ENCODE results near the gene GET3. TPM values are rescaled to one million over a fixed set of nuclear protein-coding genes. Genes with fewer than 3 reads are reported as not detected.

The GET3 gene
- total RNA-seq, 1 experiment from 2014 or later, result 110 TPM

DNA sequence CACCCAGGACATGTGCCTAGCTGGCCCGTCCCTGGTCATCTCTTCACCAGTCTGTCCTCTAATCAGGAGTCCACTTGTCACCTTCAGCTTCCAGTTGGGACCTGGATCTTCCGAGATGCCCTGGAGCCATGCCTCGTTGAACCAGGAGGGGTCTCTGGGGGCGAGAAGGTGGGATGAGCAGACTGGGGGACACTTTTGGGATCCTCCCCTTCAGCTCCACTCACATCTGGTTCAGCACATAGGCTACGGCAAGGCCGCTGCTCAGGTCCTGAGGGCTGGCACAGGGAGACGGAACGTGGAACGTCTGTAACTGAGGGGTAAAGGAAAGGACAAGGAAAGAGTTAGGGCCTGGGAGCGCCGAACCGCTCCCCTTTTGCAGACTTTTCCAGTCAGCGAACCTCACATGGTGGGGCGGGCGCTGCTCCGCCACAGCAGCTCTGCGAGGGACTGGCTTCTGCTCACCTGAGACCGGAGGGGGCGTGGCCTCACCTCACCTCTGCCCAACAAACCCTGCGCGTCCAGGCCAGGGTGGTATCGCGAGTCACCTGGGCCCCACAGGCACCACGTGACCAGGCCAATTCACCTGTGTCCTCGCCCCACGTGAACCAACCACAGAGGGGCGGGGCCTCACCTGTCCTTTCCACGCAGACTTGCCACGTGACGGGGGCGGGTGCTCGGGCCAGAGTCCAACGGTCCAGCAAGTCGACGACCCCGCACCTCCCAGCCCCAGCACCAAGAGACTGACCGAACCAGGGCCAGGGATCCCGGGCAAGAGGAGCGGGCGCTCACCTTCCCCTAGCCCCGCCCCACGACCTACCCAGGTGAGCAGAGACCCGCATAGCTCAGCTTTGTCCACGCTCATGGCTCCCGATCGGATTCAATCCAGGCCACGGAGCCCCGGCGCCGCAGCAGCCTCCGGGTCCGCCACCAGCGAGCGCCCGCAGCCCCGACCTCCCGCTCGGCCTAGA lies 37.6 kb downstream of the GET3 start, which contains the start of gene HOOK2:
Gene HOOK2, minus strand, starts transcription at position 965 of the 968 bp plus-strand sequence. Its CDS starts 103 bp downstream, at position 862.
- POLR2A ChIA-PET, result interaction anchor here (0.6 to 3.2 kb wide), 7 partner anchors 11 to 182 kb away, joined by 3 to 15 read pairs (median 6); partner anchors contain the start of gene JUNB
- H3K36me3 Mint-ChIP-seq, result peaks cover 14% of the 10 kb centered on the region
- H3K4me3 Mint-ChIP-seq, result peak within 1 kb of the TSS; percentile 88
- CTCF ChIA-PET, result interaction anchor here (0.6 to 7.7 kb wide), 19 partner anchors 9 to 146 kb away, joined by 3 to 136 read pairs (median 3); partner anchors contain the start of genes FBXW9, GET3, JUNB and RNASEH2A
- no peaks in the 10 kb centered on the region for H3K9me3 Mint-ChIP-seq
- DNase-seq (ENCODE audit: low spot score) (peak; percentile 94), ATAC-seq (peak; percentile 74)
- peak within 1 kb of the TSS; percentile 97 for H3K27ac Mint-ChIP-seq
- peaks cover 27% of the 10 kb centered on the region for H3K4me1 Mint-ChIP-seq
- no peaks in the 10 kb centered on the region; the same call in 1 of the 2 replicates for H3K27me3 Mint-ChIP-seq (ENCODE audit: low read depth)
- TF ChIP-seq EMX1 (CRISPR knock-in tag; IDR thresholded peaks at IDR 0.05) (no peak), RELA (CRISPR knock-in tag; IDR thresholded peaks at IDR 0.05; ENCODE audit: borderline replicate concordance) (no peak), ETV6 (CRISPR knock-in tag; IDR thresholded peaks at IDR 0.05) (peak; percentile 71; the same call in 1 of the 2 replicates), FOXK1 (CRISPR knock-in tag; IDR thresholded peaks at IDR 0.05) (peak; percentile 88), GRHL2 (CRISPR knock-in tag; IDR thresholded peaks at IDR 0.05; ENCODE audit: insufficient replicate concordance, severe bottlenecking) (no peak), TP53 (CRISPR knock-in tag; IDR thresholded peaks at IDR 0.05) (no peak), KAT7 (CRISPR knock-in tag; IDR thresholded peaks at IDR 0.05; ENCODE audit: borderline replicate concordance) (no peak), CBFB (CRISPR knock-in tag; IDR thresholded peaks at IDR 0.05; ENCODE audit: low read depth) (no peak), TEAD1 (CRISPR knock-in tag; IDR thresholded peaks at IDR 0.05) (peak; percentile 62; the same call in 1 of the 2 replicates), ATF1 (CRISPR knock-in tag; IDR thresholded peaks at IDR 0.05) (no peak), JUN (CRISPR knock-in tag; IDR thresholded peaks at IDR 0.05) (no peak), ZNF423 (CRISPR knock-in tag; IDR thresholded peaks at IDR 0.05) (no peak)
- TF ChIP-seq, protein P1, sequence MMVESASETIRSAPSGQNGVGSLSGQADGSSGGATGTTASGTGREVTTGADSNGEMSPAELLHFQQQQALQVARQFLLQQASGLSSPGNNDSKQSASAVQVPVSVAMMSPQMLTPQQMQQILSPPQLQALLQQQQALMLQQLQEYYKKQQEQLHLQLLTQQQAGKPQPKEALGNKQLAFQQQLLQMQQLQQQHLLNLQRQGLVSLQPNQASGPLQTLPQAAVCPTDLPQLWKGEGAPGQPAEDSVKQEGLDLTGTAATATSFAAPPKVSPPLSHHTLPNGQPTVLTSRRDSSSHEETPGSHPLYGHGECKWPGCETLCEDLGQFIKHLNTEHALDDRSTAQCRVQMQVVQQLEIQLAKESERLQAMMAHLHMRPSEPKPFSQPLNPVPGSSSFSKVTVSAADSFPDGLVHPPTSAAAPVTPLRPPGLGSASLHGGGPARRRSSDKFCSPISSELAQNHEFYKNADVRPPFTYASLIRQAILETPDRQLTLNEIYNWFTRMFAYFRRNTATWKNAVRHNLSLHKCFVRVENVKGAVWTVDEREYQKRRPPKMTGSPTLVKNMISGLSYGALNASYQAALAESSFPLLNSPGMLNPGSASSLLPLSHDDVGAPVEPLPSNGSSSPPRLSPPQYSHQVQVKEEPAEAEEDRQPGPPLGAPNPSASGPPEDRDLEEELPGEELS (CRISPR knock-in tag; IDR thresholded peaks at IDR 0.05), result peak; percentile 52; the same call in 1 of the 2 replicates
- TF ChIP-seq, protein P2, sequence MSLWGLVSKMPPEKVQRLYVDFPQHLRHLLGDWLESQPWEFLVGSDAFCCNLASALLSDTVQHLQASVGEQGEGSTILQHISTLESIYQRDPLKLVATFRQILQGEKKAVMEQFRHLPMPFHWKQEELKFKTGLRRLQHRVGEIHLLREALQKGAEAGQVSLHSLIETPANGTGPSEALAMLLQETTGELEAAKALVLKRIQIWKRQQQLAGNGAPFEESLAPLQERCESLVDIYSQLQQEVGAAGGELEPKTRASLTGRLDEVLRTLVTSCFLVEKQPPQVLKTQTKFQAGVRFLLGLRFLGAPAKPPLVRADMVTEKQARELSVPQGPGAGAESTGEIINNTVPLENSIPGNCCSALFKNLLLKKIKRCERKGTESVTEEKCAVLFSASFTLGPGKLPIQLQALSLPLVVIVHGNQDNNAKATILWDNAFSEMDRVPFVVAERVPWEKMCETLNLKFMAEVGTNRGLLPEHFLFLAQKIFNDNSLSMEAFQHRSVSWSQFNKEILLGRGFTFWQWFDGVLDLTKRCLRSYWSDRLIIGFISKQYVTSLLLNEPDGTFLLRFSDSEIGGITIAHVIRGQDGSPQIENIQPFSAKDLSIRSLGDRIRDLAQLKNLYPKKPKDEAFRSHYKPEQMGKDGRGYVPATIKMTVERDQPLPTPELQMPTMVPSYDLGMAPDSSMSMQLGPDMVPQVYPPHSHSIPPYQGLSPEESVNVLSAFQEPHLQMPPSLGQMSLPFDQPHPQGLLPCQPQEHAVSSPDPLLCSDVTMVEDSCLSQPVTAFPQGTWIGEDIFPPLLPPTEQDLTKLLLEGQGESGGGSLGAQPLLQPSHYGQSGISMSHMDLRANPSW (CRISPR knock-in tag; conservative IDR thresholded peaks at IDR 0.05; ENCODE audit: low read depth), result no peak
- TF ChIP-seq, protein P3, sequence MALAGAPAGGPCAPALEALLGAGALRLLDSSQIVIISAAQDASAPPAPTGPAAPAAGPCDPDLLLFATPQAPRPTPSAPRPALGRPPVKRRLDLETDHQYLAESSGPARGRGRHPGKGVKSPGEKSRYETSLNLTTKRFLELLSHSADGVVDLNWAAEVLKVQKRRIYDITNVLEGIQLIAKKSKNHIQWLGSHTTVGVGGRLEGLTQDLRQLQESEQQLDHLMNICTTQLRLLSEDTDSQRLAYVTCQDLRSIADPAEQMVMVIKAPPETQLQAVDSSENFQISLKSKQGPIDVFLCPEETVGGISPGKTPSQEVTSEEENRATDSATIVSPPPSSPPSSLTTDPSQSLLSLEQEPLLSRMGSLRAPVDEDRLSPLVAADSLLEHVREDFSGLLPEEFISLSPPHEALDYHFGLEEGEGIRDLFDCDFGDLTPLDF (CRISPR knock-in tag; IDR thresholded peaks at IDR 0.05), result no peak
- TF ChIP-seq, protein P4, sequence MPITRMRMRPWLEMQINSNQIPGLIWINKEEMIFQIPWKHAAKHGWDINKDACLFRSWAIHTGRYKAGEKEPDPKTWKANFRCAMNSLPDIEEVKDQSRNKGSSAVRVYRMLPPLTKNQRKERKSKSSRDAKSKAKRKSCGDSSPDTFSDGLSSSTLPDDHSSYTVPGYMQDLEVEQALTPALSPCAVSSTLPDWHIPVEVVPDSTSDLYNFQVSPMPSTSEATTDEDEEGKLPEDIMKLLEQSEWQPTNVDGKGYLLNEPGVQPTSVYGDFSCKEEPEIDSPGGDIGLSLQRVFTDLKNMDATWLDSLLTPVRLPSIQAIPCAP (CRISPR knock-in tag; IDR thresholded peaks at IDR 0.05), result no peak
- TF ChIP-seq, protein P5, sequence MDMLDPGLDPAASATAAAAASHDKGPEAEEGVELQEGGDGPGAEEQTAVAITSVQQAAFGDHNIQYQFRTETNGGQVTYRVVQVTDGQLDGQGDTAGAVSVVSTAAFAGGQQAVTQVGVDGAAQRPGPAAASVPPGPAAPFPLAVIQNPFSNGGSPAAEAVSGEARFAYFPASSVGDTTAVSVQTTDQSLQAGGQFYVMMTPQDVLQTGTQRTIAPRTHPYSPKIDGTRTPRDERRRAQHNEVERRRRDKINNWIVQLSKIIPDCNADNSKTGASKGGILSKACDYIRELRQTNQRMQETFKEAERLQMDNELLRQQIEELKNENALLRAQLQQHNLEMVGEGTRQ (CRISPR knock-in tag; IDR thresholded peaks at IDR 0.05), result peak; percentile 99
- TF ChIP-seq, protein P6, sequence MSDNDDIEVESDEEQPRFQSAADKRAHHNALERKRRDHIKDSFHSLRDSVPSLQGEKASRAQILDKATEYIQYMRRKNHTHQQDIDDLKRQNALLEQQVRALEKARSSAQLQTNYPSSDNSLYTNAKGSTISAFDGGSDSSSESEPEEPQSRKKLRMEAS (CRISPR knock-in tag; IDR thresholded peaks at IDR 0.05), result peak; percentile 93
- TF ChIP-seq, protein P7, sequence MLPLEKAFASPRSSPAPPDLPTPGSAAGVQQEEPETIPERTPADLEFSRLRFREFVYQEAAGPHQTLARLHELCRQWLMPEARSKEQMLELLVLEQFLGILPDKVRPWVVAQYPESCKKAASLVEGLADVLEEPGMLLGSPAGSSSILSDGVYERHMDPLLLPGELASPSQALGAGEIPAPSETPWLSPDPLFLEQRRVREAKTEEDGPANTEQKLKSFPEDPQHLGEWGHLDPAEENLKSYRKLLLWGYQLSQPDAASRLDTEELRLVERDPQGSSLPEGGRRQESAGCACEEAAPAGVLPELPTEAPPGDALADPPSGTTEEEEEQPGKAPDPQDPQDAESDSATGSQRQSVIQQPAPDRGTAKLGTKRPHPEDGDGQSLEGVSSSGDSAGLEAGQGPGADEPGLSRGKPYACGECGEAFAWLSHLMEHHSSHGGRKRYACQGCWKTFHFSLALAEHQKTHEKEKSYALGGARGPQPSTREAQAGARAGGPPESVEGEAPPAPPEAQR (CRISPR knock-in tag; IDR thresholded peaks at IDR 0.05), result no peak
- TF ChIP-seq, protein P8, sequence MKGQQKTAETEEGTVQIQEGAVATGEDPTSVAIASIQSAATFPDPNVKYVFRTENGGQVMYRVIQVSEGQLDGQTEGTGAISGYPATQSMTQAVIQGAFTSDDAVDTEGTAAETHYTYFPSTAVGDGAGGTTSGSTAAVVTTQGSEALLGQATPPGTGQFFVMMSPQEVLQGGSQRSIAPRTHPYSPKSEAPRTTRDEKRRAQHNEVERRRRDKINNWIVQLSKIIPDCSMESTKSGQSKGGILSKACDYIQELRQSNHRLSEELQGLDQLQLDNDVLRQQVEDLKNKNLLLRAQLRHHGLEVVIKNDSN (CRISPR knock-in tag; IDR thresholded peaks at IDR 0.05), result peak; percentile 99
- TF ChIP-seq, protein P9, sequence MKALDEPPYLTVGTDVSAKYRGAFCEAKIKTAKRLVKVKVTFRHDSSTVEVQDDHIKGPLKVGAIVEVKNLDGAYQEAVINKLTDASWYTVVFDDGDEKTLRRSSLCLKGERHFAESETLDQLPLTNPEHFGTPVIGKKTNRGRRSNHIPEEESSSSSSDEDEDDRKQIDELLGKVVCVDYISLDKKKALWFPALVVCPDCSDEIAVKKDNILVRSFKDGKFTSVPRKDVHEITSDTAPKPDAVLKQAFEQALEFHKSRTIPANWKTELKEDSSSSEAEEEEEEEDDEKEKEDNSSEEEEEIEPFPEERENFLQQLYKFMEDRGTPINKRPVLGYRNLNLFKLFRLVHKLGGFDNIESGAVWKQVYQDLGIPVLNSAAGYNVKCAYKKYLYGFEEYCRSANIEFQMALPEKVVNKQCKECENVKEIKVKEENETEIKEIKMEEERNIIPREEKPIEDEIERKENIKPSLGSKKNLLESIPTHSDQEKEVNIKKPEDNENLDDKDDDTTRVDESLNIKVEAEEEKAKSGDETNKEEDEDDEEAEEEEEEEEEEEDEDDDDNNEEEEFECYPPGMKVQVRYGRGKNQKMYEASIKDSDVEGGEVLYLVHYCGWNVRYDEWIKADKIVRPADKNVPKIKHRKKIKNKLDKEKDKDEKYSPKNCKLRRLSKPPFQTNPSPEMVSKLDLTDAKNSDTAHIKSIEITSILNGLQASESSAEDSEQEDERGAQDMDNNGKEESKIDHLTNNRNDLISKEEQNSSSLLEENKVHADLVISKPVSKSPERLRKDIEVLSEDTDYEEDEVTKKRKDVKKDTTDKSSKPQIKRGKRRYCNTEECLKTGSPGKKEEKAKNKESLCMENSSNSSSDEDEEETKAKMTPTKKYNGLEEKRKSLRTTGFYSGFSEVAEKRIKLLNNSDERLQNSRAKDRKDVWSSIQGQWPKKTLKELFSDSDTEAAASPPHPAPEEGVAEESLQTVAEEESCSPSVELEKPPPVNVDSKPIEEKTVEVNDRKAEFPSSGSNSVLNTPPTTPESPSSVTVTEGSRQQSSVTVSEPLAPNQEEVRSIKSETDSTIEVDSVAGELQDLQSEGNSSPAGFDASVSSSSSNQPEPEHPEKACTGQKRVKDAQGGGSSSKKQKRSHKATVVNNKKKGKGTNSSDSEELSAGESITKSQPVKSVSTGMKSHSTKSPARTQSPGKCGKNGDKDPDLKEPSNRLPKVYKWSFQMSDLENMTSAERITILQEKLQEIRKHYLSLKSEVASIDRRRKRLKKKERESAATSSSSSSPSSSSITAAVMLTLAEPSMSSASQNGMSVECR (CRISPR knock-in tag; IDR thresholded peaks at IDR 0.05; ENCODE audit: borderline replicate concordance), result peak; percentile 62; the same call in 1 of the 2 replicates
